GM12878 (cell line): ENCODE results near the gene ARPC1A. TPM values are rescaled to one million over a fixed set of nuclear protein-coding genes. Genes with fewer than 3 reads are reported as not detected.

Source experiments
- ATAC-seq: fragments of 200-7000 bp; cut with Tn5 transposase; 3 replicates; pipeline ENCODE4 v1.9.1; 2020; ENCODE audit warnings: mild to moderate bottlenecking, moderate library complexity
- BruUV-seq: library from RNA; stranded (reverse); fragments of 400-500 nt; replicated peaks from 2 replicates; lab custom pipeline; 2021; lab: Mats Ljungman, UMichigan
- CTCF ChIA-PET: fragments of 300-600 bp; sonication (Branson Sonifier 250); formaldehyde crosslinking; extraction: SDS; loops from one replicate; lab custom pipeline; 2021; ENCODE audit warnings: inconsistent platforms; lab: Yijun Ruan, JAX
- POLR2A ChIA-PET: fragments of 350-600 bp; formaldehyde crosslinking; extraction: SDS; loops from one replicate; lab custom pipeline; 2021; ENCODE audit warnings: inconsistent platforms; lab: Charles Lee
- RAD21 ChIA-PET: fragments of 300-600 bp; sonication (Branson Sonifier 250); formaldehyde crosslinking; loops from one replicate; lab custom pipeline; 2023; ENCODE audit warnings: antibody characterized with exemption; ENCODE audit not compliant: unreplicated experiment; lab: Charles Lee
- SMC1A ChIA-PET: fragments of 300-600 bp; sonication (Branson Sonifier 250); formaldehyde crosslinking; loops from one replicate; lab custom pipeline; 2023; ENCODE audit not compliant: unreplicated experiment, uncharacterized antibody; lab: Charles Lee
- DNase-seq: peaks from one replicate; pipeline ENCODE4 v3.0.0-alpha.2; 2011; ENCODE audit warnings: low read depth, low spot score
- FAIRE-seq: peaks from 3 replicates; lab custom pipeline; 2011; peaks lifted over from hg19 to GRCh38; lab: Jason Lieb, UNC
- H2AFZ ChIP-seq: 2 replicates; pipeline ENCODE4 v1.6.0; 2011; ENCODE audit warnings: low read depth, low read length, control low read depth; ENCODE audit not compliant: control insufficient read depth
- H3K27ac ChIP-seq: 2 replicates; pipeline ENCODE4 v1.5.1; 2011; ENCODE audit warnings: control low read depth; ENCODE audit not compliant: control insufficient read depth, insufficient read depth
- H3K27me3 ChIP-seq, 2 experiments: replicated peaks in 1 of 2; 2 replicates each; pipeline versions ENCODE4 v1.6.0 to v1.6.1; 2011; ENCODE audit warnings: low read length in 1 of 2; ENCODE audit not compliant: control insufficient read depth in 2 of 2, insufficient read depth in 2 of 2
- H3K36me3 ChIP-seq, 2 experiments: 2 replicates each; pipeline ENCODE4 v1.5.1; 2011; ENCODE audit warnings: low read length in 1 of 2; ENCODE audit not compliant: control insufficient read depth in 2 of 2, insufficient read depth in 2 of 2
- H3K4me1 ChIP-seq: 2 replicates; pipeline ENCODE4 v1.6.1; 2011; ENCODE audit warnings: mild to moderate bottlenecking, low read length, moderate library complexity, mixed read lengths; ENCODE audit not compliant: control insufficient read depth, insufficient read depth
- H3K4me2 ChIP-seq: 2 replicates; pipeline ENCODE4 v1.6.0; 2011; ENCODE audit warnings: control low read depth; ENCODE audit not compliant: control insufficient read depth, insufficient read depth
- H3K4me3 ChIP-seq: fragments of 200-600 bp; sonication (generic); 2 replicates; pipeline ENCODE4 v1.5.1; 2016
- H3K79me2 ChIP-seq: 2 replicates; pipeline ENCODE4 v1.6.0; 2011; ENCODE audit warnings: low read length; ENCODE audit not compliant: control insufficient read depth, insufficient read depth
- H3K9ac ChIP-seq: 2 replicates; pipeline ENCODE4 v1.8.0; 2011; ENCODE audit warnings: low read length, control low read depth, mixed read lengths; ENCODE audit not compliant: control insufficient read depth, insufficient read depth
- H3K9me3 ChIP-seq: replicated peaks from 3 replicates; pipeline ENCODE4 v1.5.1; 2011; ENCODE audit warnings: mild to moderate bottlenecking, low read length; ENCODE audit not compliant: control insufficient read depth, insufficient read depth
- H4K20me1 ChIP-seq: 2 replicates; pipeline ENCODE4 v1.6.0; 2011; ENCODE audit not compliant: control insufficient read depth, insufficient read depth
- ATF3 ChIP-seq: IDR thresholded peaks from 2 replicates; pipeline ENCODE4 v1.6.1; 2011; ENCODE audit warnings: low read depth, mild to moderate bottlenecking, low read length, moderate library complexity, borderline replicate concordance; ENCODE audit errors: extremely low read depth
- BHLHE40 ChIP-seq, 2 experiments: fragments of 450-650 bp in 1 of 2; IDR thresholded peaks; 2 replicates each; pipeline ENCODE4 v1.6.1; 2011 to 2017; ENCODE audit warnings: low read depth in 2 of 2, borderline replicate concordance in 1 of 2, improper control_type of control experiment in 1 of 2, low read length in 1 of 2, mild to moderate bottlenecking in 1 of 2
- BMI1 ChIP-seq: fragments of 450-650 bp; IDR thresholded peaks from 2 replicates; pipeline ENCODE4 v1.6.1; 2016; ENCODE audit warnings: mild to moderate bottlenecking, moderate library complexity, borderline replicate concordance
- GABPA ChIP-seq: IDR thresholded peaks from 2 replicates; pipeline ENCODE4 v1.6.1; 2014; ENCODE audit warnings: antibody characterized with exemption, low read depth, mild to moderate bottlenecking, inconsistent platforms
- HCFC1 ChIP-seq: fragments of 150-350 bp; IDR thresholded peaks from 2 replicates; pipeline ENCODE4 v1.6.1; 2014; ENCODE audit warnings: low read length
- IKZF2 ChIP-seq, 2 experiments: fragments of 450-650 bp; IDR thresholded peaks; 2 replicates each; pipeline ENCODE4 v1.6.1; 2017; ENCODE audit warnings: mild to moderate bottlenecking in 2 of 2, moderate library complexity in 2 of 2
- NFYB ChIP-seq: IDR thresholded peaks from 2 replicates; pipeline ENCODE4 v1.6.1; 2011; ENCODE audit warnings: low read depth, mild to moderate bottlenecking, low read length, improper control_type of control experiment, moderate library complexity; ENCODE audit not compliant: insufficient read depth
- POU2F2 ChIP-seq: IDR thresholded peaks from 3 replicates; pipeline ENCODE4 v1.6.1; 2011; ENCODE audit warnings: low read depth, mild to moderate bottlenecking, low read length, borderline replicate concordance
- RELB ChIP-seq: fragments of 450-650 bp; IDR thresholded peaks from 2 replicates; pipeline ENCODE4 v1.6.1; 2017; ENCODE audit warnings: low read depth, mild to moderate bottlenecking, moderate library complexity
- RFX5 ChIP-seq: IDR thresholded peaks from 2 replicates; pipeline ENCODE4 v1.6.1; 2011; ENCODE audit warnings: low read depth, low read length, improper control_type of control experiment
- SKIL ChIP-seq: fragments of 450-650 bp; IDR thresholded peaks from 2 replicates; pipeline ENCODE4 v1.6.1; 2017; ENCODE audit warnings: mild to moderate bottlenecking, low read depth, inconsistent platforms; ENCODE audit not compliant: poor library complexity, severe bottlenecking
- STAT1 ChIP-seq: fragments of 450-650 bp; conservative IDR thresholded peaks from 2 replicates; pipeline ENCODE4 v1.6.1; 2014; ENCODE audit warnings: antibody characterized with exemption, mild to moderate bottlenecking
- TCF3 ChIP-seq: IDR thresholded peaks from 2 replicates; pipeline ENCODE4 v1.6.1; 2012; ENCODE audit warnings: low read depth, mild to moderate bottlenecking, low read length, borderline replicate concordance; ENCODE audit not compliant: insufficient read depth
- ZNF687 ChIP-seq: fragments of 450-650 bp; IDR thresholded peaks from 2 replicates; pipeline ENCODE4 v1.6.1; 2017; ENCODE audit warnings: mild to moderate bottlenecking, moderate library complexity
- WGBS: methylation state at CpG from one replicate; pipeline ENCODE4 v1.1.6; 2016; ENCODE audit warnings: low lambda C conversion rate; ENCODE audit not compliant: insufficient replicate concordance, insufficient coverage; ENCODE audit errors: missing lambda C conversion rate; 5-methylcytosine and 5-hydroxymethylcytosine counted together
- in situ Hi-C: fragments of 300-500 bp; cut with MboI; formaldehyde crosslinking; loops from 9 replicates; pipeline ENCODE4 v1.14.3; 2018; ENCODE audit warnings: mixed read lengths
- intact Hi-C: fragments of 100-400 bp; cut with micrococcal nuclease; formaldehyde crosslinking; loops from one replicate; pipeline ENCODE4 v1.14.2; 2022; ENCODE audit not compliant: unreplicated experiment
- polyA plus RNA-seq, 11 experiments: library from polyadenylated mRNA; depleted of rRNA in 4 of 11; unstranded in 6 of 11; stranded (reverse) in 5 of 11; fragments of >200 nt; fragmentation: Nextera tagmentation in 4 of 11; fragmentation: Illumina TruSeq in 1 of 11; extraction: Ambion mirVana in 4 of 11; extraction: Trizol in 1 of 11; gene quantifications; 1 replicate in 1 of 11; 2 replicates in 10 of 11; pipeline versions ENCODE4 v1.2.1 to v1.2.3, GENCODE V29; 2011 to 2016; ENCODE audit warnings: inconsistent platforms in 2 of 11, missing spikeins in 2 of 11, low read depth in 1 of 11
- total RNA-seq, 4 experiments: library from RNA; depleted of rRNA in 3 of 4; stranded (reverse); fragments of >200 nt in 3 of 4; fragmentation: Illumina TruSeq in 1 of 4; extraction: Trizol in 1 of 4; gene quantifications; 2 replicates each; pipeline versions ENCODE4 v1.2.1 to v1.2.3, GENCODE V29; 2013 to 2021
- TF ChIP-seq, protein P1 (sequence below): IDR thresholded peaks from 2 replicates; pipeline ENCODE4 v1.6.1; 2011; ENCODE audit warnings: low read depth, low read length, improper control_type of control experiment, borderline replicate concordance

Gene ARPC1A
- total and polyA plus RNA-seq, 10 of the 15 experiments (the other 5 are each of a cell fraction or from before 2014, with no cell fraction given), result 42.3 to 152 (median 72.1) TPM

GRCh38 chr7:99352247-99352646, 26.5 kb downstream of the ARPC1A start:
- DNase-seq (no peak), FAIRE-seq (no peak), ATAC-seq (no peak)
- POLR2A ChIA-PET, result interaction anchor here (0.5 to 1.1 kb wide), 2 partner anchors 22 to 931 kb away, joined by 3 to 4 read pairs; no protein-coding TSS in a partner anchor
- RAD21 ChIA-PET, result no interaction called here
- H3K9me3 ChIP-seq, result no peaks in the 10 kb centered on the region
- BruUV-seq, result no TSS peak
- H3K4me2 ChIP-seq, result no peak overlapping the region
- no peak overlapping the region for H3K27ac ChIP-seq
- SMC1A ChIA-PET, result interaction anchor here (1.0 to 1.3 kb wide), 2 partner anchors 12 to 55 kb away, joined by 3 read pairs; no protein-coding TSS in a partner anchor
- H3K27me3 ChIP-seq, result no peaks in the 10 kb centered on the region
- no peaks in the 10 kb centered on the region for H3K79me2 ChIP-seq
- no peak overlapping the region for H2AFZ ChIP-seq
- WGBS, result 100% methylated on average over 4 of the region's 5 CpGs
- H3K36me3 ChIP-seq, result peaks cover 15 to 20% of the 10 kb centered on the region in 2 experiments
- H3K4me1 ChIP-seq, result no peaks in the 10 kb centered on the region
- no peak overlapping the region for H3K4me3 ChIP-seq
- in situ Hi-C loops (no loop called here), intact Hi-C loops (no loop called here)
- CTCF ChIA-PET, result interaction anchor here (1.1 to 1.2 kb wide), 2 partner anchors 14 to 15 kb away, joined by 3 read pairs; no protein-coding TSS in a partner anchor
- H3K9ac ChIP-seq, result no peak overlapping the region
- H4K20me1 ChIP-seq, result no peaks in the 10 kb centered on the region
- TF ChIP-seq TCF3 (no peak), BMI1 (no peak), HCFC1 (no peak), POU2F2 (no peak), RELB (no peak), ZNF687 (no peak), GABPA (no peak), STAT1 (no peak), IKZF2 (IDR thresholded peaks at IDR 0.05) (no peak), RFX5 (no peak), SKIL (no peak), ATF3 (no peak), NFYB (no peak), BHLHE40 (IDR thresholded peaks at IDR 0.05; ENCODE audit: borderline replicate concordance in 1 of 2, low read depth in 2 of 2, low read length in 1 of 2) (no peak)
- TF ChIP-seq, protein P1, sequence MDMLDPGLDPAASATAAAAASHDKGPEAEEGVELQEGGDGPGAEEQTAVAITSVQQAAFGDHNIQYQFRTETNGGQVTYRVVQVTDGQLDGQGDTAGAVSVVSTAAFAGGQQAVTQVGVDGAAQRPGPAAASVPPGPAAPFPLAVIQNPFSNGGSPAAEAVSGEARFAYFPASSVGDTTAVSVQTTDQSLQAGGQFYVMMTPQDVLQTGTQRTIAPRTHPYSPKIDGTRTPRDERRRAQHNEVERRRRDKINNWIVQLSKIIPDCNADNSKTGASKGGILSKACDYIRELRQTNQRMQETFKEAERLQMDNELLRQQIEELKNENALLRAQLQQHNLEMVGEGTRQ, result no peak
